HepG2 (cell line): ENCODE data around the gene ADPRHL1. TPM values are rescaled to one million over a fixed set of nuclear protein-coding genes. Genes with fewer than 3 reads are reported as not detected.

ENCODE experiments used
- JUND ChIP-seq: sonication (generic); formaldehyde crosslinking; IDR thresholded peaks from 2 replicates; pipeline ENCODE4 v1.8.0; 2022; ENCODE audit warnings: mild to moderate bottlenecking, missing genetic modification reagents
- NCOR1 ChIP-seq: fragments of 200-600 bp; sonication (generic); IDR thresholded peaks from 2 replicates; pipeline ENCODE4 v1.7.0; 2017; ENCODE audit warnings: antibody characterized with exemption, low read length, borderline replicate concordance
- NFIC ChIP-seq: IDR thresholded peaks from 2 replicates; pipeline ENCODE4 v1.6.1; 2012; ENCODE audit warnings: mild to moderate bottlenecking, low read length, inconsistent platforms
- ZMYM2 ChIP-seq: sonication (generic); formaldehyde crosslinking; IDR thresholded peaks from 2 replicates; pipeline ENCODE4 v1.8.0; 2022; ENCODE audit warnings: mild to moderate bottlenecking, missing genetic modification reagents
- ZNF605 ChIP-seq: sonication (generic); formaldehyde crosslinking; IDR thresholded peaks from 2 replicates; pipeline ENCODE4 v1.8.0; 2022; ENCODE audit warnings: mild to moderate bottlenecking, missing genetic modification reagents
- polyA plus RNA-seq, 8 experiments: library from polyadenylated mRNA; depleted of rRNA in 3 of 8; stranded (reverse) in 7 of 8; unstranded in 1 of 8; fragments of >200 nt; fragmentation: Illumina TruSeq in 4 of 8; extraction: Trizol in 4 of 8; gene quantifications; 2 replicates each; pipeline versions ENCODE4 v1.2.1 to v1.2.3, GENCODE V29; 2011 to 2016; ENCODE audit warnings: low read depth in 4 of 8, missing spikeins in 1 of 8, mixed read lengths in 1 of 8; ENCODE audit not compliant: insufficient read depth in 1 of 8
- total RNA-seq, 5 experiments: library from RNA; depleted of rRNA; stranded (reverse); fragments of >200 nt; fragmentation: Illumina TruSeq; extraction: Trizol; gene quantifications; 2 replicates each; pipeline ENCODE4 v1.2.3, GENCODE V29; 2016; ENCODE audit warnings: low read depth in 1 of 5
- TF ChIP-seq, protein P1 (sequence below): sonication (generic); formaldehyde crosslinking; IDR thresholded peaks from 2 replicates; pipeline ENCODE4 v1.4.0; 2020; ENCODE audit warnings: missing genetic modification reagents
- TF ChIP-seq, protein P2 (sequence below): IDR thresholded peaks from 2 replicates; pipeline ENCODE4 v1.6.1; 2016
- TF ChIP-seq, protein P3 (sequence below): sonication (generic); formaldehyde crosslinking; conservative IDR thresholded peaks from 2 replicates; pipeline ENCODE4 v1.4.0; 2020; ENCODE audit warnings: missing genetic modification reagents
- TF ChIP-seq, protein P4 (sequence below): sonication (generic); formaldehyde crosslinking; conservative IDR thresholded peaks from 2 replicates; pipeline ENCODE4 v1.4.0; 2020; ENCODE audit warnings: mild to moderate bottlenecking, missing genetic modification reagents, moderate library complexity
- TF ChIP-seq, protein P5 (sequence below): sonication (generic); formaldehyde crosslinking; IDR thresholded peaks from 2 replicates; pipeline ENCODE4 v1.4.0; 2020; ENCODE audit warnings: mild to moderate bottlenecking, missing genetic modification reagents
- TF ChIP-seq, protein P6 (sequence below): sonication (generic); formaldehyde crosslinking; IDR thresholded peaks from 2 replicates; pipeline ENCODE4 v1.4.0; 2020; ENCODE audit warnings: mild to moderate bottlenecking, missing genetic modification reagents, borderline replicate concordance

The ADPRHL1 gene
- total and polyA plus RNA-seq, 2 of the 13 experiments (the other 11 are each of a cell fraction or from before 2014, with no cell fraction given), result 0.34 to 0.40 TPM

DNA sequence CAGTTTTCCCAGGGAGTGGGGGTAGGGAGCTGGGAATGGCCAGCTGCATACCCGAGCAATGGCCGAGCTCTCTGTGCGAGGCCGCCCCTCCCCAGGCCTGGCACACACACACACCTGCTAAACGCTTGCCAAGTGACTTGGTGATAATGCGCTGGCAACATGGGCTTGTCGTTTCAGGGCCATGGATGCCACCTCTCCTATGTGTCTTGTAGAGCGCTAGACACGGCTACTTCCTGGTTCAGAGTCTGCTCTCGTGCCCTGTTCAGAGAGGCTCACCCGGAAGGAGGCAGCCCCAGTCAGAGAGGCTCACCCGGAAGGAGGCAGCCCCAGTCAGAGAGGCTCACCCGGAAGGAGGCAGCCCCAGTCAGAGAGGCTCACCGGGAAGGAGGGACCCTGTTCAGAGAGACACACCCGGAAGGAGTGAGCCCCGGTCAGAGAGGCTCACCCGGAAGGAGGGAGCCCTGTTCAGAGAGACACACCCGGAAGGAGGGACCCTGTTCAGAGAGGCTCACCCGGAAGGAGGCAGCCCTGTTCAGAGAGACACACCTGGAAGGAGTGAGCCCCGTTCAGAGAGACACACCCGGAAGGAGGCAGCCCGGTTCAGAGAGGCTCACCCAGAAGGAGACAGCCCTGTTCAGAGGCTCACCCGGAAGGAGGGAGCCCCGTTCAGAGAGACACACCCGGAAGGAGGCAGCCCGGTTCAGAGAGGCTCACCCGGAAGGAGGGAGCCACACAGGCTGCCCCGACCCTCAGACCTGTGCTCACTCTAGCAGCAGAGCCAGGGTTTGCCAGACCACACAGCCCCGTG lies 4.2 kb downstream of the ADPRHL1 start (continued):
- TF ChIP-seq, protein P1, sequence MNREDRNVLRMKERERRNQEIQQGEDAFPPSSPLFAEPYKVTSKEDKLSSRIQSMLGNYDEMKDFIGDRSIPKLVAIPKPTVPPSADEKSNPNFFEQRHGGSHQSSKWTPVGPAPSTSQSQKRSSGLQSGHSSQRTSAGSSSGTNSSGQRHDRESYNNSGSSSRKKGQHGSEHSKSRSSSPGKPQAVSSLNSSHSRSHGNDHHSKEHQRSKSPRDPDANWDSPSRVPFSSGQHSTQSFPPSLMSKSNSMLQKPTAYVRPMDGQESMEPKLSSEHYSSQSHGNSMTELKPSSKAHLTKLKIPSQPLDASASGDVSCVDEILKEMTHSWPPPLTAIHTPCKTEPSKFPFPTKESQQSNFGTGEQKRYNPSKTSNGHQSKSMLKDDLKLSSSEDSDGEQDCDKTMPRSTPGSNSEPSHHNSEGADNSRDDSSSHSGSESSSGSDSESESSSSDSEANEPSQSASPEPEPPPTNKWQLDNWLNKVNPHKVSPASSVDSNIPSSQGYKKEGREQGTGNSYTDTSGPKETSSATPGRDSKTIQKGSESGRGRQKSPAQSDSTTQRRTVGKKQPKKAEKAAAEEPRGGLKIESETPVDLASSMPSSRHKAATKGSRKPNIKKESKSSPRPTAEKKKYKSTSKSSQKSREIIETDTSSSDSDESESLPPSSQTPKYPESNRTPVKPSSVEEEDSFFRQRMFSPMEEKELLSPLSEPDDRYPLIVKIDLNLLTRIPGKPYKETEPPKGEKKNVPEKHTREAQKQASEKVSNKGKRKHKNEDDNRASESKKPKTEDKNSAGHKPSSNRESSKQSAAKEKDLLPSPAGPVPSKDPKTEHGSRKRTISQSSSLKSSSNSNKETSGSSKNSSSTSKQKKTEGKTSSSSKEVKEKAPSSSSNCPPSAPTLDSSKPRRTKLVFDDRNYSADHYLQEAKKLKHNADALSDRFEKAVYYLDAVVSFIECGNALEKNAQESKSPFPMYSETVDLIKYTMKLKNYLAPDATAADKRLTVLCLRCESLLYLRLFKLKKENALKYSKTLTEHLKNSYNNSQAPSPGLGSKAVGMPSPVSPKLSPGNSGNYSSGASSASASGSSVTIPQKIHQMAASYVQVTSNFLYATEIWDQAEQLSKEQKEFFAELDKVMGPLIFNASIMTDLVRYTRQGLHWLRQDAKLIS (CRISPR knock-in tag), result no peak
- TF ChIP-seq, protein P2, sequence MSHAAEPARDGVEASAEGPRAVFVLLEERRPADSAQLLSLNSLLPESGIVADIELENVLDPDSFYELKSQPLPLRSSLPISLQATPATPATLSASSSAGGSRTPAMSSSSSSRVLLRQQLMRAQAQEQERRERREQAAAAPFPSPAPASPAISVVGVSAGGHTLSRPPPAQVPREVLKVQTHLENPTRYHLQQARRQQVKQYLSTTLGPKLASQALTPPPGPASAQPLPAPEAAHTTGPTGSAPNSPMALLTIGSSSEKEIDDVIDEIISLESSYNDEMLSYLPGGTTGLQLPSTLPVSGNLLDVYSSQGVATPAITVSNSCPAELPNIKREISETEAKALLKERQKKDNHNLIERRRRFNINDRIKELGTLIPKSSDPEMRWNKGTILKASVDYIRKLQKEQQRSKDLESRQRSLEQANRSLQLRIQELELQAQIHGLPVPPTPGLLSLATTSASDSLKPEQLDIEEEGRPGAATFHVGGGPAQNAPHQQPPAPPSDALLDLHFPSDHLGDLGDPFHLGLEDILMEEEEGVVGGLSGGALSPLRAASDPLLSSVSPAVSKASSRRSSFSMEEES (CRISPR knock-in tag), result 0 out of 2 replicates have a peak, but pooled peaks have one; percentile 19
- TF ChIP-seq, protein P3, sequence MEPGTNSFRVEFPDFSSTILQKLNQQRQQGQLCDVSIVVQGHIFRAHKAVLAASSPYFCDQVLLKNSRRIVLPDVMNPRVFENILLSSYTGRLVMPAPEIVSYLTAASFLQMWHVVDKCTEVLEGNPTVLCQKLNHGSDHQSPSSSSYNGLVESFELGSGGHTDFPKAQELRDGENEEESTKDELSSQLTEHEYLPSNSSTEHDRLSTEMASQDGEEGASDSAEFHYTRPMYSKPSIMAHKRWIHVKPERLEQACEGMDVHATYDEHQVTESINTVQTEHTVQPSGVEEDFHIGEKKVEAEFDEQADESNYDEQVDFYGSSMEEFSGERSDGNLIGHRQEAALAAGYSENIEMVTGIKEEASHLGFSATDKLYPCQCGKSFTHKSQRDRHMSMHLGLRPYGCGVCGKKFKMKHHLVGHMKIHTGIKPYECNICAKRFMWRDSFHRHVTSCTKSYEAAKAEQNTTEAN (CRISPR knock-in tag), result no peak
- TF ChIP-seq ZMYM2 (CRISPR knock-in tag) (peak; percentile 99), ZNF605 (CRISPR knock-in tag) (peak; percentile 86), NCOR1 (peak; percentile 57; the same call in 1 of the 2 replicates), NFIC (peak; percentile 51; the same call in 1 of the 2 replicates), JUND (no peak)
- TF ChIP-seq, protein P4, sequence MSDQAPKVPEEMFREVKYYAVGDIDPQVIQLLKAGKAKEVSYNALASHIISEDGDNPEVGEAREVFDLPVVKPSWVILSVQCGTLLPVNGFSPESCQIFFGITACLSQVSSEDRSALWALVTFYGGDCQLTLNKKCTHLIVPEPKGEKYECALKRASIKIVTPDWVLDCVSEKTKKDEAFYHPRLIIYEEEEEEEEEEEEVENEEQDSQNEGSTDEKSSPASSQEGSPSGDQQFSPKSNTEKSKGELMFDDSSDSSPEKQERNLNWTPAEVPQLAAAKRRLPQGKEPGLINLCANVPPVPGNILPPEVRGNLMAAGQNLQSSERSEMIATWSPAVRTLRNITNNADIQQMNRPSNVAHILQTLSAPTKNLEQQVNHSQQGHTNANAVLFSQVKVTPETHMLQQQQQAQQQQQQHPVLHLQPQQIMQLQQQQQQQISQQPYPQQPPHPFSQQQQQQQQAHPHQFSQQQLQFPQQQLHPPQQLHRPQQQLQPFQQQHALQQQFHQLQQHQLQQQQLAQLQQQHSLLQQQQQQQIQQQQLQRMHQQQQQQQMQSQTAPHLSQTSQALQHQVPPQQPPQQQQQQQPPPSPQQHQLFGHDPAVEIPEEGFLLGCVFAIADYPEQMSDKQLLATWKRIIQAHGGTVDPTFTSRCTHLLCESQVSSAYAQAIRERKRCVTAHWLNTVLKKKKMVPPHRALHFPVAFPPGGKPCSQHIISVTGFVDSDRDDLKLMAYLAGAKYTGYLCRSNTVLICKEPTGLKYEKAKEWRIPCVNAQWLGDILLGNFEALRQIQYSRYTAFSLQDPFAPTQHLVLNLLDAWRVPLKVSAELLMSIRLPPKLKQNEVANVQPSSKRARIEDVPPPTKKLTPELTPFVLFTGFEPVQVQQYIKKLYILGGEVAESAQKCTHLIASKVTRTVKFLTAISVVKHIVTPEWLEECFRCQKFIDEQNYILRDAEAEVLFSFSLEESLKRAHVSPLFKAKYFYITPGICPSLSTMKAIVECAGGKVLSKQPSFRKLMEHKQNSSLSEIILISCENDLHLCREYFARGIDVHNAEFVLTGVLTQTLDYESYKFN, result peak; percentile 60
- TF ChIP-seq, protein P5, sequence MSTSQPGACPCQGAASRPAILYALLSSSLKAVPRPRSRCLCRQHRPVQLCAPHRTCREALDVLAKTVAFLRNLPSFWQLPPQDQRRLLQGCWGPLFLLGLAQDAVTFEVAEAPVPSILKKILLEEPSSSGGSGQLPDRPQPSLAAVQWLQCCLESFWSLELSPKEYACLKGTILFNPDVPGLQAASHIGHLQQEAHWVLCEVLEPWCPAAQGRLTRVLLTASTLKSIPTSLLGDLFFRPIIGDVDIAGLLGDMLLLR (CRISPR knock-in tag), result no peak
- TF ChIP-seq, protein P6, sequence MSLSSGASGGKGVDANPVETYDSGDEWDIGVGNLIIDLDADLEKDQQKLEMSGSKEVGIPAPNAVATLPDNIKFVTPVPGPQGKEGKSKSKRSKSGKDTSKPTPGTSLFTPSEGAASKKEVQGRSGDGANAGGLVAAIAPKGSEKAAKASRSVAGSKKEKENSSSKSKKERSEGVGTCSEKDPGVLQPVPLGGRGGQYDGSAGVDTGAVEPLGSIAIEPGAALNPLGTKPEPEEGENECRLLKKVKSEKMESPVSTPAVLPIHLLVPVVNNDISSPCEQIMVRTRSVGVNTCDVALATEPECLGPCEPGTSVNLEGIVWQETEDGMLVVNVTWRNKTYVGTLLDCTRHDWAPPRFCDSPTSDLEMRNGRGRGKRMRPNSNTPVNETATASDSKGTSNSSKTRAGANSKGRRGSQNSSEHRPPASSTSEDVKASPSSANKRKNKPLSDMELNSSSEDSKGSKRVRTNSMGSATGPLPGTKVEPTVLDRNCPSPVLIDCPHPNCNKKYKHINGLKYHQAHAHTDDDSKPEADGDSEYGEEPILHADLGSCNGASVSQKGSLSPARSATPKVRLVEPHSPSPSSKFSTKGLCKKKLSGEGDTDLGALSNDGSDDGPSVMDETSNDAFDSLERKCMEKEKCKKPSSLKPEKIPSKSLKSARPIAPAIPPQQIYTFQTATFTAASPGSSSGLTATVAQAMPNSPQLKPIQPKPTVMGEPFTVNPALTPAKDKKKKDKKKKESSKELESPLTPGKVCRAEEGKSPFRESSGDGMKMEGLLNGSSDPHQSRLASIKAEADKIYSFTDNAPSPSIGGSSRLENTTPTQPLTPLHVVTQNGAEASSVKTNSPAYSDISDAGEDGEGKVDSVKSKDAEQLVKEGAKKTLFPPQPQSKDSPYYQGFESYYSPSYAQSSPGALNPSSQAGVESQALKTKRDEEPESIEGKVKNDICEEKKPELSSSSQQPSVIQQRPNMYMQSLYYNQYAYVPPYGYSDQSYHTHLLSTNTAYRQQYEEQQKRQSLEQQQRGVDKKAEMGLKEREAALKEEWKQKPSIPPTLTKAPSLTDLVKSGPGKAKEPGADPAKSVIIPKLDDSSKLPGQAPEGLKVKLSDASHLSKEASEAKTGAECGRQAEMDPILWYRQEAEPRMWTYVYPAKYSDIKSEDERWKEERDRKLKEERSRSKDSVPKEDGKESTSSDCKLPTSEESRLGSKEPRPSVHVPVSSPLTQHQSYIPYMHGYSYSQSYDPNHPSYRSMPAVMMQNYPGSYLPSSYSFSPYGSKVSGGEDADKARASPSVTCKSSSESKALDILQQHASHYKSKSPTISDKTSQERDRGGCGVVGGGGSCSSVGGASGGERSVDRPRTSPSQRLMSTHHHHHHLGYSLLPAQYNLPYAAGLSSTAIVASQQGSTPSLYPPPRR (CRISPR knock-in tag), result peak; percentile 71; the same call in 1 of the 2 replicates
